NT2/D1 (cell line): ENCODE measurements around the gene CCDC85C.

ENCODE experiments used
- SUZ12 ChIP-seq: IDR thresholded peaks from 2 replicates; pipeline ENCODE4 v1.6.1; 2011; ENCODE audit not compliant: insufficient read length, insufficient read depth; ENCODE audit errors: extremely low read depth
- YY1 ChIP-seq: IDR thresholded peaks from 2 replicates; pipeline ENCODE4 v1.6.1; 2011; ENCODE audit not compliant: insufficient read length, insufficient read depth

DNA sequence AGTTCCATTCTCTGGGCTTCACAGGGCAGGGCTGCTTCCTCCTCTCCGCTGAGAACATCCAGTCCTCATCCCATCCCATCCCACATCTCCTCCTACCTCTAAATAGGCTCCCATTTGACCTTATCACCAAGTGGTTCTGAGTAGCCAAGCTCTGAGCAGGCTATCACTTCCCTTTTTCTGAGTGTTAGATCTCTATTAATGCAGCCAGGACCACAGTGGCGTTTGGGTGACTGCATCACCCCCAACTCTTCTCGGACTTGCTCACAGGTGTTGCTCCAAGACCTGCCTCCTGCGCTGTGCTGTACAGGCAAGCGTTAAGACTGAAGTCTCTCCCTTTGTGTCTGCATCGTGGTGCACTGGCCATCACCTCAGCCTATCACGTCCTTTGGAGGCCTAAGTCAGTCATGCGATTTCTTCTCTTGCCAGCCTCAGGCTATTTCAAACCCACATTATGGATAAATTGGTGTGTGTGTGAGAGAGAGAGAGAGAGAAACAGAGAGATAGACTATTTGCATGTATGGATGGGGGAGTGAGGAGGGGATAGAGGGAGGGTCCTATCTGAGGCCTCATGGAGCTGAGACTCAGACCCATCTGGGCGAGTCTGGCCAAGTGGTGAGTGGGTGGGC is 28.5 kb upstream of the CCDC85C start:
- TF ChIP-seq SUZ12, result no peak
- no peak for TF ChIP-seq YY1
